Colon (tissue), 2 donors: ENCODE results near the gene FGF11.

Source experiments
- FAIRE-seq: peaks from 2 replicates; lab custom pipeline; 2012; peaks lifted over from hg19 to GRCh38; lab: Jason Lieb, UNC
- donor health status: control.
- donor health status: control.

FGF11 gene

GRCh38 chr17:7408252-7408727 lies 31.0 kb upstream of the FGF11 start:
- FAIRE-seq = no peak

DNA sequence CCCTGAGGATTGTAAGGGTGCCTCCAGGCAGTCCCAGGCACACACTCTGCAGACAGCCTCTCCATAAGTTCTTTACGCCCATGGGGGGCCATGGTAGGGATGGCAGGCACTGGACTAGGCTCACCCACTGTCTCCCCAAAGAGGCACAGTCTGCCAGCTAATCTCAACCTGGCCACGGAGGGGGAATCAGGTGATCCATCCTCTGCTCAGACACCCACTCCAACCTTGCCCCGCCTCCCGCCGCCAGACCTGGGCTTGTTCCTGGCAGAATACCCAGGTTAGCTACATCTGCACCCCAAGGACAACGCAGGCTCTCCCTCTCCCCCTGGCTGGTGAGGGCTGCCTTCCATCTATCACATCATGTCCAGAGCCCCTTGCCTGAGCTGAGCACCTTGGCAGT lies 30.4 kb upstream of the FGF11 start:
- FAIRE-seq = no peak

DNA sequence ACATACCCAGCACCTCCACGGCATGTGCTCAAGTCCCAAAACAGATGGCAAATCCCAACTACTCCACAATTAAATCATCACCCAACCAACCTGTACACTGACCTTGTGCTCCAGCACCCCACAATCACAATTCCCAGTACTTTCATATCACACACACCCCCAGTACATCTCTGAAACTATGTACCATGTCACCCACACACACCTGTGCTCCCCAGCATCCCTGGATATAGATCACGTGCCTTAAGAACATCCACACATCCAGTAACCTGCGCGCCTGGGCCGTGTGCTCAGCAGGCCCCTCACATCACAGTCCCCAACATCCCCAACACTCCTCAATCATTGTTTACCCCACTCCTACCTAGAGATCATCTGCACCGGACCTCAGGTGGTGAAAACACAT lies 29.6 kb upstream of the FGF11 start:
- FAIRE-seq = no peak

DNA sequence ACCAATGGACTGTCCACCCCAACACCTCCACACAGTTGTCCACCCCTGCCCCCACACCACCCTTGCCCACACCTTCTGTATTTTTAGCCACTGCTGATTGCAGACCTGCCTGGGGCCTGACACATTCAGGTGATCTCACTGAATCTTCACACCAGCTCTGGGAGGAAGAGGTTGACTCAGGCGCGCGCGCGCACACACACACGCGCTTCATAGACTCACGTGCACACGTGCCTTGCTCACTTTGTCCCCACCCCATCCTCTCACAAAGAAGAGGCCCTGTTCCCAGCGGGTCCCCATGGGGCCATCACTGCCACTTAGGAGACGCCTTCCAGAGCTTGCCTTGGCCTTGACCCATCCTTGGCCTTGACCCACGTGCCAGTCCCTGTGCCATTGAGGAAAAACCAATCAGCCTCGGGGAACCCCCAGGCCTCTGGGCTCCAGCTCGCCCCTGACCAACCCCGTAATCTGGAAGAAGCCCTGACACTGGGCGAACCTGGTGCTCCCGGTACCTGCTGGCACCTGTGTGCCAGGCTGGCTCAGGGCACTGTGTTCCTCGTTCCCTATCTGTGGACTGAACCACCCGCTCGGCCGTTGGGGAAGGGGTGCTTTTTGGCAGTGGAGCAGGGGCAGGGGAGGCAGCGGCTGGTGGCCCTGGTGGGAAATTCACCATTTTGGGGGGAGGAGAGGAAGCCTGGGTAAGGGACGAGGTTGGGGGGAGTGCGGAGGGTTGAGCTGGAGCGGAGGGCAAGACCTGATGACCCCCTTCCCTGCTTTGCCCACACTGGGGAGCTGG lies 28.5 kb upstream of the FGF11 start:
- FAIRE-seq = no peak

GRCh38 chr17:7411427-7411750 lies 27.9 kb upstream of the FGF11 start:
- no peak for FAIRE-seq

GRCh38 chr17:7413346-7413985 lies 25.8 kb upstream of the FGF11 start:
- no peak for FAIRE-seq

GRCh38 chr17:7414837-7415236 lies 24.5 kb upstream of the FGF11 start:
- no peak for FAIRE-seq

- no peak for FAIRE-seq
Measured at GRCh38 chr17:7415784-7416183, 23.5 kb upstream of the FGF11 start.

- FAIRE-seq = no peak
Measured at GRCh38 chr17:7416323-7416722, 23.0 kb upstream of the FGF11 start.

DNA sequence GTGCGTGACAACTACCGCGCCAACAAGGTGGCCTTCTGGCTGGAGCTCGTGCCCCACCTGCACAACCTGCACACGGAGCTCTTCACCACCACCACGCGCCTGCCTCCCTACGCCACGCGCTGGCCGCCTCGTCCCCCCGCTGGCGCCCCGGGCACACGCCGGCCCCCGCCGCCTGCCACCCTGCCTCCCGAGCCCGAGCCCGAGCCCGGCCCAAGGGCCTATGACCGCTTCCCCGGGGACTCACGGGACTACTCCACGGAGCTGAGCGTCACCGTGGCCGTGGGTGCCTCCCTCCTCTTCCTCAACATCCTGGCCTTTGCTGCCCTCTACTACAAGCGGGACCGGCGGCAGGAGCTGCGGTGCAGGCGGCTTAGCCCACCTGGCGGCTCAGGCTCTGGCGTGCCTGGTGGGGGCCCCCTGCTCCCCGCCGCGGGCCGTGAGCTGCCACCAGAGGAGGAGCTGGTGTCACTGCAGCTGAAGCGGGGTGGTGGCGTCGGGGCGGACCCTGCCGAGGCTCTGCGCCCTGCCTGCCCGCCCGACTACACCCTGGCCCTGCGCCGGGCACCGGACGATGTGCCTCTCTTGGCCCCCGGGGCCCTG lies 22.2 kb upstream of the FGF11 start:
- no peak for FAIRE-seq

GRCh38 chr17:7418472-7419152 lies 20.7 kb upstream of the FGF11 start:
- no peak for FAIRE-seq

- FAIRE-seq = no peak
Measured at GRCh38 chr17:7419819-7420610, 19.3 kb upstream of the FGF11 start, which contains the start of gene SPEM1. Gene SPEM1 (plus strand): TSS chr17:7420324. CDS start chr17:7420385, 61 bp downstream.

- no peak for FAIRE-seq
Measured at GRCh38 chr17:7421186-7421585, 18.1 kb upstream of the FGF11 start.

DNA sequence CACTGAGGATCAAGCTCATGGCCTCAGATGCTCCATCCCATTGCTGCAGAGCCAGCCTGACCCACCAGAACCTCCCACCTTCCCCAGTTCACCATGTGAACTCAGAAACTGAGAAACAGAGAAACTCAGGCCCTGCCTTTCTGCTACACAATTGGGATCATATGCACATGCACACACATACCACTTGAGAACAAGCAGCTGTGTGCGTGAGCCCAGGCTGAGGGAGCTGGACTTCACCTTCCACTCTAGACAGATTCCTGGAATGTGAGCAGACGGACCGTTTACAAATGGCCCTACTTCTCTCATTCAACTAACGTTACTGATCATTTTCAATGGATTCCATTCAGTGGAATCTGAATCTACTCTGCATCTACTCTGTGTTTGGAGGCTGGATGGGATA lies 15.6 kb upstream of the FGF11 start:
- FAIRE-seq = no peak

- no peak for FAIRE-seq
Measured at GRCh38 chr17:7425316-7425715, 14.0 kb upstream of the FGF11 start, which contains the start of gene SPEM2. Gene SPEM2 (plus strand): TSS chr17:7425616. CDS start chr17:7425689, 73 bp downstream.

DNA sequence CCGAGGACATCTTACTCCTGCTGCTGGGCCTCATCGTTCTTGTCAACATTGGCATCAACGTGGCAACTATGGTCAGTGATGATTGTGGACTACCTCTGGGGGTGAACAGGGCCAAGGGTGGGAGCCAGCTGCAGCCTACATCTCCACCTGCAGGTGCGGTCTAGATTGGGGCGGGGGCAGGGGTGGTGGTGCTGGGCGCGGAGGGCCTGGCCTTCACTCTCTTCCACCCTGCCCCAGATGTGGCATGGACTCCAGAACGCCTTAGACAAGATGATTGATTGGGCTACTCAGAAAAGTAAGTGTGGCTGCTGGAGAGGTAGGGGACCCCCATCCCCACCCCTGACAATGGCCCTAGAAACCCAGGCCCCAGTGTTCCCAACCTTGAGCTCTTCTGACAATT lies 13.6 kb upstream of the FGF11 start:
- FAIRE-seq = no peak

DNA sequence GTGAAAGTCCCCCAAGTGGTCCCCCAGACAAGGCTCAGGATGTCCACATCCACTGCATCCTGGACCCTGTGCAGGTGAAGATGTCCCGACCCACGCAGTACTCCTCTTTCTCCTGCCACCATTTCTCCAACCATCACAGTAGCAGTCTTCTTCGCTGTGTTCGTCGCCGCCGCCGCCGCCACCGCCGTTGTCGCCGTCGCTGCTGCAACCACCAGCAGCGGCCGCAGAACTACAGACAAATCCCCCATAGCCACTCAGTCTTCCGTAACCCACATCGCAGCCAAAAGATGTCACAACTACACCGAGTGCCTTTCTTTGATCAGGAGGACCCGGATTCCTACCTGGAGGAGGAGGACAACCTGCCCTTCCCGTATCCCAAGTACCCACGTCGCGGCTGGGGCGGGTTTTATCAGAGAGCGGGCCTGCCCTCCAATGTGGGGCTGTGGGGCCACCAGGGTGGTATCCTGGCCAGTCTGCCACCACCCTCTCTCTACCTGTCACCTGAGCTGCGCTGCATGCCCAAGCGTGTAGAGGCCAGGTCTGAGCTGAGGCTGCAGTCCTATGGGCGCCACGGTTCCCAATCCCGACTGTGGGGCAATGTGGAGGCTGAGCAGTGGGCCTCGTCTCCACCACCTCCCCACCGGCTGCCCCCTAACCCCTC lies 13.0 kb upstream of the FGF11 start:
- FAIRE-seq = no peak

- FAIRE-seq = no peak
Measured at GRCh38 chr17:7426896-7427489, 12.3 kb upstream of the FGF11 start.

DNA sequence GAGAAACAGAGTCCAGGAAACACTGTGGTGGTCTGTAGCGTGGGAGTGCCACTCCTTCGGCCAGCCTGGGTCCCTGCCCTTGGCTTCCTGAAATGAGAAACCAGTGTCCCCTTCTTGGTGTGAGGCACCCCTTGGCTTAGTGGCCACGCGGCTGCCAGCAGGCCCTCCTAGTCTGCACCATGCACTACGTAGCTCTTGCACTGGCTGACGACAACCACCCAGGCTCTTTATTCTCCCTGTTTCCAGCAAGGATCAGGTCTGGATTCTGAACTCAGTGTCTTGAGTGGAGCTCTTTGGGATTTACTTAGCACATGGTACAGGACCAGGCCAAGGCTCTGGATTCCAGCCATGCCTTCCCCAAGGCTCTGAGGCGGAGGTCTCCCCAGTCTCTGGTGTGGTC lies 11.8 kb upstream of the FGF11 start:
- FAIRE-seq = no peak

DNA sequence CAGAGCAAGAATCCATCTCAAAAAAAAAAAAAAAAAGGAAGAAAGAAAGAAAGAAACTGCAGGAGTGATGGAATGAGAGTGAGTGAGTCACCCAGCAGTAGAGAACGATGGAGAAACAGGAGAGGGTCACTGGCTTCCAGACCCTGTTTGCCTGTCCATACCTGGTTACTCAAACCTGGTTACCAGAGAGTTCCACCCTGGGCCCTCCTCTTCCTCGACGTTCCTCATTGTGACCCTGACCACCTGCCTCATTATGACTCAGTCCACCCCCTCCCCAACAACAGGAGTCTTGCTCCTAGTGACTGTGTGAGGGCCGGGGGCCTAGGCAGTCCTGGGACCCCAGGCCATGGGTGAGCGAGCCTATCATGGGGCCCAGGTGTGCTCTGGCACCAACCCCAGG lies 10.8 kb upstream of the FGF11 start, which contains the start of gene SPEM3:
Gene SPEM3, plus strand, starts transcription at position 301 of the 400 bp plus-strand sequence. Its CDS starts 46 bp downstream, at position 347.
- FAIRE-seq = no peak

DNA sequence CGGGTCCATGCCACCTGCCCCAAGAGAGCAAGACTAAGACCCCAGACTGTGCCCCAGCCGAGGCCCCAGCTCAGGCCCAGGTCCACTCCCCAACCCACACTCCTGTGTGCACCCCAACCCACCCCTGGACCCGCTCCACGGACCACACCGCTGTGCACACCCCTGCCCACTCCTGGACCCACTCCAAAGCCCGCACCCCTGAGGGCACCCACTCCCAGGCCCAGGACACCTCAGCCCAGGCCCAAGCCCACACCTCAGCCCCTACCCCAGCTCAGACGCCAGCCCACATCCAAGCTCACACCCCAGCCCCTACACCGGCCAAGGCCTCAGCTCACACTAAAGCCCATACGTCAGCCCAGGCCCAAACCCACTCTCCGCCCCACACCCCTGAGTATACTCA lies 9.6 kb upstream of the FGF11 start:
- FAIRE-seq = no peak
